ENCODE results near the gene MLXIPL. TPM values are rescaled to one million over a fixed set of nuclear protein-coding genes. Genes with fewer than 3 reads are reported as not detected.

The MLXIPL gene
- total RNA-seq, 1 donor from 2014 or later: not detected

DNA sequence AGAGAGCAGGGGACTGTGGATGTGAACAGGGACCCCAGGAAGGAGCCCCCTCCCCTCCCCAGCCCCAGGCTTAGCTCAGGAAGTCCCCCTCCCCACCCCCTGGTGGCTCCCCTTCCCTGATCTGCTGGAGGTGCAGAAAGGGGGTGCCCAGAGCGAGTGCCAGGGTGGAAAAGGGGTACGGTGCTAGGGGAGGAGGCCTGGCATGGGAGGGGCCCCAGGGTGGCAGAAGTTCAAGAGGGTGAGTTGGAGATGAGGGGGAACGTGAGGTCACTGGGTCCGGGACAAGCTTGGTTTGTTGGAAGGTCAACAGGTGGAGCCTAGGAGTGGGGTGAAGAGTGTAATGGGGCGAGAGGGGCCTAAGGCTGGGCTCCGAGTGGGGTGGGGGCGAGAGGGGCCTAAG, 24.4 kb downstream of the MLXIPL start:
- H3K36me3 Mint-ChIP-seq (ENCODE audit: low read depth): no peaks in the 10 kb centered on the region
- no peak overlapping the region for H3K4me3 Mint-ChIP-seq (ENCODE audit: unreplicated experiment)
- H3K9me3 Mint-ChIP-seq (ENCODE audit: low read depth): no peaks in the 10 kb centered on the region
- H3K4me1 Mint-ChIP-seq (ENCODE audit: low read depth): no peaks in the 10 kb centered on the region
- peaks cover 15% of the 10 kb centered on the region for H3K27me3 Mint-ChIP-seq (ENCODE audit: low read depth)
- DNase-seq (ENCODE audit: low spot score): no peak
- H3K27ac Mint-ChIP-seq (ENCODE audit: unreplicated experiment): no peak overlapping the region
- TF ChIP-seq, protein P1, sequence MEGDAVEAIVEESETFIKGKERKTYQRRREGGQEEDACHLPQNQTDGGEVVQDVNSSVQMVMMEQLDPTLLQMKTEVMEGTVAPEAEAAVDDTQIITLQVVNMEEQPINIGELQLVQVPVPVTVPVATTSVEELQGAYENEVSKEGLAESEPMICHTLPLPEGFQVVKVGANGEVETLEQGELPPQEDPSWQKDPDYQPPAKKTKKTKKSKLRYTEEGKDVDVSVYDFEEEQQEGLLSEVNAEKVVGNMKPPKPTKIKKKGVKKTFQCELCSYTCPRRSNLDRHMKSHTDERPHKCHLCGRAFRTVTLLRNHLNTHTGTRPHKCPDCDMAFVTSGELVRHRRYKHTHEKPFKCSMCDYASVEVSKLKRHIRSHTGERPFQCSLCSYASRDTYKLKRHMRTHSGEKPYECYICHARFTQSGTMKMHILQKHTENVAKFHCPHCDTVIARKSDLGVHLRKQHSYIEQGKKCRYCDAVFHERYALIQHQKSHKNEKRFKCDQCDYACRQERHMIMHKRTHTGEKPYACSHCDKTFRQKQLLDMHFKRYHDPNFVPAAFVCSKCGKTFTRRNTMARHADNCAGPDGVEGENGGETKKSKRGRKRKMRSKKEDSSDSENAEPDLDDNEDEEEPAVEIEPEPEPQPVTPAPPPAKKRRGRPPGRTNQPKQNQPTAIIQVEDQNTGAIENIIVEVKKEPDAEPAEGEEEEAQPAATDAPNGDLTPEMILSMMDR (IDR thresholded peaks at IDR 0.05): no peak

DNA sequence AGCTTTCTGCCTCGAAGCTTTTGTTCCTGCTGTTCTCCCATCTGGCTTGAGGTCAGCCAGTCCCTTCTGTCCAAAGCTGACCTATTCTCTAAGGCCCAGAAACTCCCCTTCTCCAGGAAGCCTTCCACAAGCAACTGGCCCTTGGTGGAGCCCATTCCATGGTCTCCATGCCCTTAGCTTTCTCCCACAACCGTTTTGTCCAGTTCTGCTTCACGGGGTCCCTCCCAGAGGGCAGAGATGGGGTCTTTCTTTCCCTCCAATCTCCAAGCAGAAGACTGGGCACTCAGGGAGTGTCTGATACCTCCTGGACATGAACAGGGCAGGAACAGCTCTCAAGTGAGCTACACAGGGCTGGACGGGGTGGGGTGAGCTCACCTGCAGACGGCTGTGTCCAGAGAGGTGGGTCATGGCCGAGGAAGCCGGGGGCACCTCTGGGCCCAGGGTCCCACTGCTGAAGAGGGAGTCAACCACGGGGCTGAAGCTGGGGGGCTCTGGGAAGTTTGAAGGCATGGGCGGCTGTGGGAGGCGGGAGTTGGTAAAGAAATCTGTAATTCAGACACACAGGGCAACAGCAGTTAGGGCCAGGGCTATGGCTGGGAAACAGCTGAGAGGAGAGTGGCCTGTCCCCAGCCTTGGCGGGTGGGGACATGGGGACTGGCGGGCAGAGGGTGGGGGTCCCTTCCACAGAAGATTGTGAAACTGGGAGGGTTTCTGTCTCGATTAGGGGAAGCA, 25.0 kb downstream of the MLXIPL start:
- no peak for DNase-seq (ENCODE audit: low spot score)
- H3K27me3 Mint-ChIP-seq (ENCODE audit: low read depth): peaks cover 15% of the 10 kb centered on the region
- H3K36me3 Mint-ChIP-seq (ENCODE audit: low read depth): no peaks in the 10 kb centered on the region
- H3K4me3 Mint-ChIP-seq (ENCODE audit: unreplicated experiment): no peak overlapping the region
- TF ChIP-seq, protein P1 (IDR thresholded peaks at IDR 0.05): no peak
- H3K27ac Mint-ChIP-seq (ENCODE audit: unreplicated experiment): no peak overlapping the region
- no peaks in the 10 kb centered on the region for H3K9me3 Mint-ChIP-seq (ENCODE audit: low read depth)
- H3K4me1 Mint-ChIP-seq (ENCODE audit: low read depth): no peaks in the 10 kb centered on the region

DNA sequence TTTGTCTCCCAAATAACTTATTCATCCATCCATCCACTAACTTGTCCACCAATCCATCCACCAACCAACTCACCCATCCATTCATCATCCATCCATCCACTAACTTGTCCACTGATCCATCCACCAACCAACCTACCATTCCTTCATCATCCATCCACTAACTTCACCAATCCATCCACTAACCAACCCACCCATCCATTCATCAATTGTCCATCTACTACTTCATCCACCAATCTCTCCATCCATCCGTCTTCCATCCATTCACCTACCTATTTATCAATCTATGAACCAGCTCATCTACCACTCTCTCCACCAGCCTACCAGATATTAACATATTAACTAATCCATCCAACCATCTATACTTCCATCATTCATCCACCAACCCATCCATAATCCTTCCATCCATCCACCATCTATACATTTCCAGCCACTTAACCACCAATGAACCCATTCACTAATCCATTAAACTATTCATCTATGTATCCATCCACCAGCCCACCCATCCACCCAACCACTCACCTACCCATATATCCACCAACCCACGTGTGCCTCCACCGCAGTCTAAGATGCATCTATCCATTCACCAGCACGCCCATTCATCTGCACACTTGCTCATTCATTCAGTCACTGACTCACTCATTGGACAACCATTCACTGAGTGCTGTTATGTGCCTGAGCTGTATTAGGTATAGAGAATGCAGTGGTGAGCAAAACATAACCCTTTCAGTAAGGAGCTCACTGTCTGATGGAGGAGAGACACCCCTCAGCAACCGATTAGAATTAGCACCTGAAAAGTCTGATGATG, 26.1 kb downstream of the MLXIPL start:
- Mint-ChIP-seq H3K27ac (ENCODE audit: unreplicated experiment) (no peak overlapping the region), H3K4me1 (ENCODE audit: low read depth) (no peaks in the 10 kb centered on the region), H3K9me3 (ENCODE audit: low read depth) (no peaks in the 10 kb centered on the region), H3K4me3 (ENCODE audit: unreplicated experiment) (no peak overlapping the region), H3K36me3 (ENCODE audit: low read depth) (no peaks in the 10 kb centered on the region), H3K27me3 (ENCODE audit: low read depth) (peaks cover 15% of the 10 kb centered on the region)
- TF ChIP-seq, protein P1 (IDR thresholded peaks at IDR 0.05): no peak
- no peak for DNase-seq (ENCODE audit: low spot score)

DNA sequence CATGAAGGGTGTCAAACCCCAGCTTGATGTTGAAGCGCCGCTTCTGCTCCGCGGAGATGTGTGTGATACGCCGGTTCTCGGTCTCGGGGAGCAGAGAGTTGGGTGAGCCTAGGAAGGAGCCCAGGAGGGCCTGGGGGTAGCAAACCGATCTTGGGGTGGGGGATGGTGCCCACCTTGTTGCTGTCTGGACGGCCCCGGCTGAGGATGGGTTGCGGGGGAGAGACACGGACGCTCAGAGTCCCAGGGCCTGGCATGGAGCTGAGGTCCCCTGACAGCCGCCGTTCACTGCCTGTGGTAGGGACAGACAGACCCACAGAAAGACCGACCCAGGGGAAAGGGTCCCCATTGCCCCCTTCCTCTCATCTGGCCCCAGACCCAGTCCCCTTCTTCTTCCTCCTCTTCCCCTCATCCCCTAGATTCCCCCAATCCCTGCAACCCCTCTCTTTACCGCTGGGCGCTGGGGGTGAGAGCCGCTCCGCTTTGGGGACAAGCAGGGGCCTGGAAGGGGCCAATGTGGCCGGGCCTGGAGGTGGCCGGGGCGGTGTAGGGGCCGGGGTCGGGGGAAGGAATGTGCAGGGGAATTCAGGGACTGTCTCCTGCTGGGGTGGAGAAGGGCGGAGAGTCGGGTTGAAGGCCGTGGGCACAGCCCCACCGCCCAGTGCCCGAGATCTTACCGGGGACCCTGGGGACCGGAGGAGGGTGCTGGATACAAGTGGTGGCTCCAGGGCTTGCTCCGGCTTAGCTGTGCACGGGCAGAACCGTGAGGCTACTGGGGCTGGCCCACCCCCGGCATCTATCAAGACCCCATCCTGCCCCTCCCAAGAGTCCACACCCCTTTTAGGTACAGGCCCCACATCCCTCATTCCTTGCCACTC, 27.9 kb downstream of the MLXIPL start:
- DNase-seq (ENCODE audit: low spot score): no peak
- peaks cover 17% of the 10 kb centered on the region for H3K27me3 Mint-ChIP-seq (ENCODE audit: low read depth)
- TF ChIP-seq, protein P1 (IDR thresholded peaks at IDR 0.05): no peak

DNA sequence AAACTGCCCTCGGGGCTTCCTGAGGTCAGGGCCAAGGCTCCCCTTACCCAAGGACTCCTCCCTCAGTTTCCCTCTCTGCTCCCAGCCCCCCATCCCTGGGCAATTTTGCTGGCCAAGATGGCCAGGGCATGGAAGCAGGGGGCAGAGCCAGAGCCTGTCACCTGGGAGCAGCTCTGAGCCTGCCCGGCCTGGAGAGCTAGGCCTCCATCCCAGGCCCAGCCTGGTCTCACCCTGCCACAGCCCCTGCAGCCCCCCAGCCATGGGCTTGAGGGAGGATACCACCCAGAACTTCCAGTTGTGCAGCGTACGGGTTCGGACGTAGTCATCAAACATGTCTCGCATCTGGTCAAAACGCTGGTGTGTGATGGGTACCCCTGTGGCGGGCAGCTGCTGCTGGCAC, 29.0 kb downstream of the MLXIPL start:
- Mint-ChIP-seq H3K36me3 (ENCODE audit: low read depth) (peaks cover 1% of the 10 kb centered on the region), H3K27ac (ENCODE audit: unreplicated experiment) (no peak overlapping the region), H3K4me1 (ENCODE audit: low read depth) (no peaks in the 10 kb centered on the region), H3K27me3 (ENCODE audit: low read depth) (peaks cover 17% of the 10 kb centered on the region), H3K9me3 (ENCODE audit: low read depth) (no peaks in the 10 kb centered on the region), H3K4me3 (ENCODE audit: unreplicated experiment) (no peak overlapping the region)
- DNase-seq (ENCODE audit: low spot score): no peak
- TF ChIP-seq, protein P1 (IDR thresholded peaks at IDR 0.05): no peak

More for the DNA sequence above, 27.9 kb downstream of the MLXIPL start:
- H3K4me1 Mint-ChIP-seq (ENCODE audit: low read depth): no peaks in the 10 kb centered on the region
- H3K9me3 Mint-ChIP-seq (ENCODE audit: low read depth): no peaks in the 10 kb centered on the region
- H3K36me3 Mint-ChIP-seq (ENCODE audit: low read depth): peaks cover 1% of the 10 kb centered on the region
- no peak overlapping the region for H3K27ac Mint-ChIP-seq (ENCODE audit: unreplicated experiment)
- H3K4me3 Mint-ChIP-seq (ENCODE audit: unreplicated experiment): no peak overlapping the region

Data from chondrocyte (in vitro differentiated cells).